Activated CD8-positive, alpha-beta memory T cell treated with anti-CD3 and anti-CD28 coated beads for 48 hours (primary cell): ENCODE measurements around the gene KATNAL1.
A peak's percentile ranks its signal among the peaks of the same experiment; 100 is the strongest.

Experiments used
- DNase-seq, 3 experiments: peaks; one replicate each; pipeline ENCODE4 v3.0.0-alpha.2; 2020; ENCODE audit warnings: low read depth in 2 of 3, low spot score in 2 of 3

The KATNAL1 gene

DNA sequence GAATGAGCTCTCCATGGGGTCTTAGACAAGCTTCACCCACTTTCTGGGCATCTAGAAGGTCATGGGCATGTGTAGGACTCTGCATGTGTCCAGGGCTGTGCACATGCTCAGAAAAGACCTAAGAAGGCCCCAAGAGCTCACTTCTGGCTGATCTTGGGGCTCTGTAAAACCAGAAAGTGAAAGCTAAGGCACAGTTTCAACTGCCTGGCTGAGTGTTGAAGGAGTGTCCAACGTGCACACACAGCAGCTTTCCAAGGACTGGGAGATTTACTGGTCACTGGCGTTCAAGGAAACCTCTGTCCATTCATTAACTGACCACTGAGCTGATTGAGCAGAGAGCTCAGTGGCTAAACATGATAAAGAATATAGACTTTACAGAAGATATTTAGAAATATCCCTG, 137.9 kb downstream of the KATNAL1 start:
- DNase-seq = no peak

DNA sequence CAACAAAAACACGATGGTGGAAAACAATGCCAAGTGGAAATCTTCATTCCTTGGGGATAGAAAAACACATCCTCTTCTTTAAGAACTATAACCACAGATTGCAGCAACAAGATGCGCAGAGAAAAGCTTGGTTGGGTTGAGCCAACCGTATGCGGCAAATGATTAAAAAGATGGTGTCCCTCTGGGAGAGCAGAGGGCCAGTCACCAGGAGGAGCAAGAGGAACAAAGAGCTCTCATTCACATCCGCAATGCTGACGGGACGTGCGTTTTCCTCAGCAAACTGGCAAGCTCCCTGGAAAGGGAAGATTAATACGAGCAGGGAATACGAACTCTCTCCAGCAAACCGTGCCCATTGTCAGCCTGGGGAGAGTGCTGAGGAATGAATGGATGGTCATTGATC, 141.6 kb downstream of the KATNAL1 start:
- DNase-seq = no peak

DNA sequence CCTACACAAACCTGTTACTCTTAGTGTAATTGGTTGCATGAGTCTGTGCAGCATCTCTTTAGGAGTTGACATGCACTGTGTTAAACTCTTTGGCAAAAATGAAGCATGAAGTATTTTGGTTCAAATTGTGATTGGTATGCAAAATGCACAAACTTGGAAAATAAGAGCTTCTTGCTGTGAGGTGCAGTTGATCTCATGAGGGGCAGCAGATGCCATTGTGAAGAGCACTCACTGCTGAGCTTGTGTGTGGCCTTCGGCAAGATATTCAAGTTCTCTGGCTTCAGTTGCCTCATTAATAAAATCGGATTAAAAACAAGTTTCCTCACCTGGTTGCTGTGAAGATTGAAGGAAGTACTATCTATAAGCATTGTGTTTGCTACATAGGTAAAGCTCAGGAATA, 142.3 kb downstream of the KATNAL1 start:
- no peak for DNase-seq

DNA sequence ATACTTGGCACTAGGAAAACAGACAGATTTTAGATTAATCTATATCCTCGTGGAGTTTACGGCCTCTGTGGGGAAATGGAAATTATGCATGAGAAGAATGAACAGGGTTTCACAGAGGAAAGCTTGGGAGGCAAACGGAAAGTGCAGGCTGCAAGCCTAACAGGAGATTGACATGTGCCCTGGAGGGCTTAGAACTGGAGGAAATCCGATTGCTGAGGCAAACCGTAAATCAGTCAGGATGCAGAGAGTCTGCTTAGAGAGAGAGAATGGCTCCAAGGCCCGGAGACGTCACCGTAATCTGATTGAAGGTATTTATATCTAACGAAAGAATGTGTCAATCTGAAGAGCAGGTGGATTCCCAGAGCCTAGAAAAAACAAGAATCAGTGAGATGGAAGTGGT, 143.2 kb downstream of the KATNAL1 start:
- no peak for DNase-seq

DNA sequence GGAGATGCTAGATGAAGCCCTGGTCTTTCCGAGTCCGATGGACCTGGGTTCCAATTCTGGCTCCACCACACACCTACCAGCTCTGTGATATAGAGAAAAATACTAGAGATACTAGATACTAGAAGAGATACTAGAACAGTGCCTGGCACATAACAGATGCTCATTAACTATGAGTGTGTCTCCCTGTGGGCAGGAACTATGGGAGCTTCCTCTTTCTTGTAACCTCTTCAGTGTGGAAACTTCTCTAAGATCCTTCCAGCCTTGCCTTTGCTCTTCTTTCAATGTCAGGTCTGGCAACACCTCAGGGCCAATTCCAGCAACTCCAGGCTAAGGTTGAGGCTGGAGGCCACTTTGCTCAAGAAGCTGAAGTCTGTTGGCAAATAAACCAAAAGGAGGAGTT, 143.9 kb downstream of the KATNAL1 start:
- DNase-seq = no peak

DNA sequence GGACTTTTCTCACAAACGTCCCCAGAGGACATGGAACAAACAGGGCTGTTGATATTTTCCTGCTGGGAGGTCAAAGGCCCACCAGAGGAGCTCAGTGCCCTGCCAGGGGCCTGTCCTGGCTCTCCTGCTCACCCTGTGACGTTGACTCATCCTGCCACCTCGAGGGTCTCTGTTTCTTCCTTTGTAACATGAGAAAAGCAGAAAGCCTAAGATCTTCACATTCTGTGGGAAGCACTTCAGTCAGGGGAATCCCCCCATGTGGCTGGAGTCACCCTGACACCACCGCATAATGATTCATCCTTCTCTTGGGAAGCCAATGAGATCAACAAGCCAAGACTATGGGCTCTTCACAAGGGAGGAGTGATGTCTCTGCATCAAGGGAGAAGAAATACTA, 147.9 kb downstream of the KATNAL1 start:
- peak in 2 of 3 experiments; percentile 18 to 20 for DNase-seq

DNA sequence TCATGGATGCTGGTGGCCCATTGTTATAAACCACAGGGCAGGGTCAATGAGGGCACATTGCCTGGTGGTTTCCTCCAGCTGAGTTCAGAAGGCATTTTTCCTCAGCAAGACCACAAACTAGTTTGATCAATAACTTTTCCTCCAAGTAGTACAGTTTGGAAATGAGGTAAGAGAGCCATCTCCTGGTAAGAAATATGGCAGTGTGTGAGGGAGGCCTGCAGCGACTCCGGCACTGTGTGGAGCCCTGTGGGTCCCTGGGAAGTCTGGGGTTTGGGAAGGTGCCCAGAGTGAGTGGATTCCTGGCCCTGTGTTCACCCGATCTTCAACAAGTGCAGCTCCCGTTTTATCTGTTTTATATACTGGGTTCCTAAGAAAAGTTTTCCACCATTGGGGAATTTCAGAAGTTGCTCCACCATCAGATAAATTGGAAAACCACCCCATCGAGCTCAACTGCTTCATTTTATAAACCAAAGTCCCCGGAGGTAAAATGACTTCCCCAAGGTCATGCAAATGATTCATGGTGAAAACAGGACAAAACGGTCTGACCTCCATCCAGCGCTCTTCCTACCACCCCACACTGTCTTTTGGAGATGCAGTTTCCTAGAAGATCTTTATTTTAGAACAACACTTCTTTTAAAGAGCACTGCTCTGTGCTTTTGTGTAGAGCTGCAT, 148.4 kb downstream of the KATNAL1 start:
- no peak for DNase-seq

DNA sequence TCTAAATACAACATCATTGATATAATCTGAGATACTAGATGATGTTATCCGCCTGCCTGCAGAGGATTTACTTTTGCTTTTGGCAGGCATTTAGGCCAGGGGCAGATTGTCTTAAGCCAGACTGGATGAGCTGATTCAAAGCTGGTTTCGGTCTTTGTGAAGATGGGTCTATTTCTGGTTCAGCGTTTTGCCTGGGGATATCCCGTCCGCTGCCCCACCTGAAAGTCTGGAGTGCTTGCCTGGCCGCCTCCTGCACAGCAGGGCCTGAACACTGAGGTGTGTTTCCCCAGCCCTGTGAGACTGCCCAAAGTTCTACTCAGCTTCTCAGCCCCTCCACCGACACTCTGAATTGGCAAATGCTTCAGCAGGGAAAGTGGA, 149.7 kb downstream of the KATNAL1 start:
- DNase-seq = no peak

DNA sequence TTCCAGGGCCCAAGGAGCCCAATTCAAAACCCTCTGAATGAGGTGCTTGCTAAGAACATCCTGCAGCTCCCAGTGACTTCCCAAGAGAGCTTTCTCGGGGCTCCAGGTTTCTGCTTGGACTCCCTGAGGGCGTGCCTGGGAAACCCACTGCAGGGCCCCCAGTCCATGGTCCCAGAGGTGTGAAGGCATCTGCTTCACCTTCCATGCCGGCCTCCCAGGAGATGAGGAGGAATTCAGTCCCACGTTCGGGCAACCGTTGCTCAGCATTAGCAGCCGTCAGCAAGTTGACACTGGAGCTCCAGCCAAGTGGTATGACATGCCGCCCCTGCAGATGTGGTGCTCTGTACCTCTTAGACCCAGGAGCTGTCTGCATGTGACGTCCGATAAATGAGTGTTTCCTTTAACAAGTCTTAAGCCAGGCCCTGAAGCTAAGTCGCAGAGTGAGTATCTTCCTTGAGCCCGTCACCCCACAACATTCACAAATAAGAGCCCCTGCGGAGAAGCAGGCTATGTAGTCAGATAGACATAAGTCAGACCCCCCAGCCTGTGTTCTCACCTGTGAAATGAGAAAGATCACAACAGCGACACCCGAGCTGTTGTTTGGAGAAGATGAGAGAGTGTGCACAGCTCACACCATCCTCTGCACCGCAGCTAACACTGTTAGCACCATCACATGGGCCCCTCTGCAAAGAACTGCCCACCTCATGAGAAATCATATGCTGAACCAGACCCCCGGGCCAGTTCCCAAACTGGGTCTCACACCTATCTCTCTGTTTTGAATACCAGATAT, 150.3 kb downstream of the KATNAL1 start:
- no peak for DNase-seq

DNA sequence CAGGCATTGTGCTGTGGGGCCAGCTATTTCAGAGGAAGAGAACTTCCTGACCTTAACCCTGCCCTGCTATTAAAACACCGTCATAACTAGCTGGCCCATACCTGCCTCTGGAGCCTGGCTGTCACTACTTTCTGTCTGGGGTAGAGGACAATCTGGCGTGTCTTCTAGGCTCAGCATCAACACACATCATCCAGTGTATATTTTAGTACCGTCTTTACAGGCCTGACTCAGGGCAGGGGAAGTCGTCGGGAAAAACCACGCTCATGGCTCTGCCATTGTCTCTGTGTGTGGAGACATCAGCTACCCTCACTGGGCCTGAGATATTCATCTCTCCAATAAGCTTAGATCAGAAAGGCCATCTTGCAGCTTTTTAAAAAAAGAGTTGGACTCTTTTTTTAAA, 151.1 kb downstream of the KATNAL1 start:
- DNase-seq = no peak

DNA sequence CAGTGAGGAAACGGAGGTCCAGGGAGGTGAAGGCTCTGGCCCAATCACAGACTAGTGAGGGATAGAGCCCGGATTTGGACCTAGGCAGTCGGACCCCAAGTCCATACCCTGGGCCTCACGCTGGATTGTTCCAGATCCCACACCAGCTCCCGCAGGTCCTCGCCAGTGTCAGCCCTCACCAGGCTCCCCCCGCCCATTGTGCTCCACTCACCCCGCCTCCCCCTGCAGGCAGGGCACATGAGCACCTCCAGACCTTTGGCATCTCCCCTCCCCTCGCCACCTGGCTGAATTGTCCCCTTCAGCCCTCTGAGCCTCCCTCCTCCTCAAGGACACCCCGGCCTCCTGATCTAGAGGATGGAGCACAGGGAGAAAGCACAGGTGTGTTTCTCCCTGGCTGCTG, 152.4 kb downstream of the KATNAL1 start:
- DNase-seq = no peak

DNA sequence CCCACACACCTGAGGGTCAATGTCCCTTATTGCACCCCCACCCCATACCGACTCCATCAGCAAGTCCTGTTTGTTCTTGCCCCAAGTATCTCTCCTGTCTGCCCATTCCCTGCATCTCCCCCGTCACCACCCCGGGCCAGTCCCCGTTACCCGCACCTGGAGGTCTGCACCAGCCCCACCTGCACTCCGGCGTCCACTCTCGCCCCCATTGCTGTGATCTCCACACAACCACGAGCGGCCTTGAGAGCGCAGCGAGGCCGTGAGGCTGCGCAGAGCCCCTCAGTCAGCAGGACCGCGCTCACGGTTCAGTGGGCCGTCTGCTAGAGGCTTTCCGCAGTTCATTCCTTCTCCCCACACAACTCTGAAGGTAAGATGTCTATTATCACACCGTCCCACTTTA, 152.8 kb downstream of the KATNAL1 start:
- no peak for DNase-seq

DNA sequence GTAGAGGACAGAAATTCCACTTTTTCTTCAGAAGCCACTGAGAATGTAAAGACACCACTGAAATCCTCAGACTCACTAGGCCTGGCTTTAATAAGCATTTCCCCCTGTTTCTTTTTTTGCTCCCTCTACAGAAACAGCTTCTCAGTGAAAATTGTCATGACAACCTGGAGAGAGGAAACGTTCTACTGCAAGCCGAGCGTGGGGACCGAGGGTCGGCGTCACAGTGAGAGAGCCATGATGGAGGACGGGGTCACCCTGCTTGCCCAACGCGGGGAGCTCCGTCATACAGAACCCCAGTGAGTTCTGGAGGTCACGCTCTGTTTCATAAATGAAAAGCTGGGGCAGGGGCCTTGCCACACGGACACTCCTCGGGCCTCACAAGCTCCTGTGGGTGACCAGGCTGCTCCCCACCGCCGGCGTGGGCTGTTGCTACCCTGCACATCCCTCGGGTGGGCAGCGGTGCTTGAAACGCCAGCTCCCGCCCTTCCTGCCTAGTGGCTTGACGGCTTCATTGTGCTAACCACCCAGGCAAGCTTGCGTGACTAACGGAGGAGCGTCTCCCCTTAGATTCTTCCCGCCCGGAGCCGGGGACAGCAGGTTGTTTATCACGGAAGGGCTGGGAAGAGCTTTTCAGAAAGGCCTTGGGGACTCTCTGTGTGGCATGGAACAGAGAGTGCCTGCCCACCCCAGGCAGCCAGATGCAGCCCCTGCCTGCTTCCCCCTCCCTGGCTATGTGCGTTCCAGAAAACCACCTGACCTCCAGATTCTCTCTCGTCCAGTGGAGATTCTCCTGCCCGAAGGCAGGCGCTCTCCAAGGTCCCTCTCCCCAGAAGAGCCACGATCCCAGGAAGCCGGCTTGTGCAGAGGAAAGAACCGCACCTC, 153.6 kb downstream of the KATNAL1 start:
- DNase-seq = no peak
